ENCODE data around the gene MT1M. TPM values are rescaled to one million over a fixed set of nuclear protein-coding genes. Genes with fewer than 3 reads are reported as not detected.

Gene MT1M
- total and polyA plus RNA-seq, 2 of the 8 experiments (the other 6 are each of a cell fraction or from before 2014, with no cell fraction given) = 2.1 TPM; not detected in 1

DNA sequence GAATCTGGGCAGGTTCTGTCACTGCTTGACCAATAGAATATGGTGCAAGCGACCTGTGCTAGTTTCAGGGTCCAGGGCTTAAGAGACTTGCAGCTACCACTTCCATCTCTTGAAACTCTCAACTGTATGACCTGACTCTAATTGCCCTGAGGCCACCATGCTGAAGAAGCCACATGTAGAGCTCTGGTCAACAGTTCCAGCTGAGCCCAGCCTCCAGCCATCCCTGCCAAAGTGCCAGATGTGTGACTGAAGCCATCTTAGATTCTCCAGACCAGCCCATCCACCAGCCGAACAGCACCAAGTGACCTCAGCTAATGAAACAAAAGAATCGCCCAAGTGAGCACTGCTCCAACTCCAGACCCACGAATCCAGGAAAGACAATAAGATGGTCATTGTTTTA lies 27.5 kb upstream of the MT1M start:
- H4K20me1 ChIP-seq (replicated peaks in 1 of 2; ENCODE audit: control insufficient read depth in 1 of 2, insufficient read depth in 2 of 2, low read length in 2 of 2) = peaks cover 0 to 2% of the 10 kb centered on the region in 2 experiments
- no peak overlapping the region for H2BK20ac ChIP-seq (ENCODE audit: low read length)
- H3K4me2 ChIP-seq (ENCODE audit: insufficient read depth in 1 of 2, low read depth in 2 of 2, low read length in 2 of 2) = no peak overlapping the region
- H3K4ac ChIP-seq (replicated peaks; ENCODE audit: insufficient read length, low read depth, low read length) = no peak overlapping the region
- peaks cover 3 to 16% (median 8%) of the 10 kb centered on the region in 4 experiments for H3K4me1 ChIP-seq (replicated peaks in 1 of 4; ENCODE audit: control insufficient read depth in 3 of 4, insufficient read depth in 4 of 4, low read length in 3 of 4)
- no peak overlapping the region for H4K91ac ChIP-seq (replicated peaks; ENCODE audit: insufficient read length, low read length)
- ChIA-PET CTCF (ENCODE audit: partially characterized antibody) (interaction anchor here (0.8 to 9.2 kb wide), 12 partner anchors 12 to 97 kb away, joined by 3 to 85 read pairs (median 5); partner anchors contain the start of genes MT1E and MT3), POLR2A (ENCODE audit: partially characterized antibody) (interaction anchor here (1.2 to 1.6 kb wide), 2 partner anchors 21 to 58 kb away, joined by 3 to 7 read pairs; partner anchors contain the start of gene MT1E)
- no peak overlapping the region for H2AFZ ChIP-seq (ENCODE audit: low read length)
- FAIRE-seq = no peak
- H3K36me3 ChIP-seq (ENCODE audit: control insufficient read depth in 2 of 4, insufficient read depth in 4 of 4, low read length in 3 of 4) = no peaks in the 10 kb centered on the region
- H3K9ac ChIP-seq (replicated peaks in 1 of 4; ENCODE audit: extremely low read depth in 1 of 4, low read depth in 3 of 4, low read length in 3 of 4) = no peak overlapping the region
- WGBS, 2 experiments (ENCODE audit: extremely low coverage in 1 of 2, insufficient coverage in 1 of 2, insufficient read length in 1 of 2, insufficient replicate concordance in 2 of 2, low coverage in 1 of 2, low lambda C conversion rate in 2 of 2, missing lambda C conversion rate in 1 of 2) = 92% methylated on average over 4 of the region's 4 CpGs; no CpG with 5 or more reads in 1 of the 2 experiments
- H3K79me2 ChIP-seq (ENCODE audit: control insufficient read depth in 1 of 2, insufficient read depth in 2 of 2, low read length in 2 of 2) = no peaks in the 10 kb centered on the region
- no peak overlapping the region for H2BK5ac ChIP-seq (ENCODE audit: low read depth, low read length)
- no peak overlapping the region for H2BK12ac ChIP-seq (ENCODE audit: low read depth, low read length)
- H3K4me3 ChIP-seq (ENCODE audit: extremely low read depth in 1 of 4, insufficient read depth in 2 of 4, low read depth in 3 of 4, low read length in 4 of 4) = no peak overlapping the region
- TF ChIP-seq, protein P1, sequence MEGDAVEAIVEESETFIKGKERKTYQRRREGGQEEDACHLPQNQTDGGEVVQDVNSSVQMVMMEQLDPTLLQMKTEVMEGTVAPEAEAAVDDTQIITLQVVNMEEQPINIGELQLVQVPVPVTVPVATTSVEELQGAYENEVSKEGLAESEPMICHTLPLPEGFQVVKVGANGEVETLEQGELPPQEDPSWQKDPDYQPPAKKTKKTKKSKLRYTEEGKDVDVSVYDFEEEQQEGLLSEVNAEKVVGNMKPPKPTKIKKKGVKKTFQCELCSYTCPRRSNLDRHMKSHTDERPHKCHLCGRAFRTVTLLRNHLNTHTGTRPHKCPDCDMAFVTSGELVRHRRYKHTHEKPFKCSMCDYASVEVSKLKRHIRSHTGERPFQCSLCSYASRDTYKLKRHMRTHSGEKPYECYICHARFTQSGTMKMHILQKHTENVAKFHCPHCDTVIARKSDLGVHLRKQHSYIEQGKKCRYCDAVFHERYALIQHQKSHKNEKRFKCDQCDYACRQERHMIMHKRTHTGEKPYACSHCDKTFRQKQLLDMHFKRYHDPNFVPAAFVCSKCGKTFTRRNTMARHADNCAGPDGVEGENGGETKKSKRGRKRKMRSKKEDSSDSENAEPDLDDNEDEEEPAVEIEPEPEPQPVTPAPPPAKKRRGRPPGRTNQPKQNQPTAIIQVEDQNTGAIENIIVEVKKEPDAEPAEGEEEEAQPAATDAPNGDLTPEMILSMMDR (IDR thresholded peaks at IDR 0.05; ENCODE audit: control extremely low read depth in 1 of 3, insufficient read depth in 1 of 3, low read depth in 1 of 3, low read length in 3 of 3) = no peak
- peaks cover 13 to 39% (median 31%) of the 10 kb centered on the region in 4 experiments for H3K27me3 ChIP-seq (replicated peaks in 1 of 4; ENCODE audit: control insufficient read depth in 3 of 4, extremely low read depth in 1 of 4, insufficient read depth in 3 of 4, low read length in 3 of 4)
- no peak overlapping the region for H3K27ac ChIP-seq (ENCODE audit: low read depth, low read length)
- H3K14ac ChIP-seq (ENCODE audit: insufficient read length) = no peak overlapping the region
- no peak overlapping the region for H3K18ac ChIP-seq (ENCODE audit: extremely low read depth, low read length)
- no peaks in the 10 kb centered on the region for H3K79me1 ChIP-seq (ENCODE audit: low read depth, low read length)
- H3K56ac ChIP-seq (replicated peaks; ENCODE audit: insufficient read length, low read depth, low read length) = no peak overlapping the region
- DNase-seq (ENCODE audit: low read depth in 1 of 2, low spot score in 2 of 2) = no peak
- H2BK120ac ChIP-seq (replicated peaks; ENCODE audit: low read depth, low read length) = no peak overlapping the region
- no peak overlapping the region for H3K23ac ChIP-seq (ENCODE audit: insufficient read length)
- no peak overlapping the region for H4K8ac ChIP-seq (ENCODE audit: extremely low read depth, insufficient read depth, low read length)
- H2BK15ac ChIP-seq (ENCODE audit: low read length) = no peak overlapping the region
- no peak overlapping the region for H4K5ac ChIP-seq (ENCODE audit: insufficient read length, low read depth, low read length)
- peaks cover 11% of the 10 kb centered on the region; the same call in 1 of the 2 replicates for H3K23me2 ChIP-seq (ENCODE audit: low read depth, low read length)
- H2AK5ac ChIP-seq (ENCODE audit: low read depth, low read length) = no peak overlapping the region
- H3K9me3 ChIP-seq (ENCODE audit: insufficient read depth in 2 of 2, low read depth in 1 of 2, low read length in 1 of 2) = no peaks in the 10 kb centered on the region

Measured in H1 (cell line).